HAP-1 (cell line): Measurements from ENCODE around the gene CCNB1IP1.
A peak's percentile ranks its signal among the peaks of the same experiment; 100 is the strongest.
"Not testable (repeated sequence)": the region's sequence is repeated elsewhere in the genome, so short reads cannot be mapped to it uniquely, and the experiment has no call there.

Source experiments
- DNase-seq, 2 experiments: peaks; one replicate each; pipeline ENCODE4 v3.0.0-alpha.2; 2016 to 2020; ENCODE audit warnings: low spot score in 2 of 2
- H3K27me3 ChIP-seq: fragments of 250-450 bp; sonication (Bioruptor Pico); 2 replicates; pipeline ENCODE4 v1.5.1; 2020; ENCODE audit warnings: low read depth, mild to moderate bottlenecking, moderate library complexity
- H3K36me3 ChIP-seq: fragments of 250-450 bp; sonication (Bioruptor Pico); replicated peaks from 2 replicates; pipeline ENCODE4 v1.5.1; 2020; ENCODE audit warnings: mild to moderate bottlenecking
- H3K4me1 ChIP-seq: fragments of 250-450 bp; sonication (Bioruptor Pico); 2 replicates; pipeline ENCODE4 v1.5.1; 2020; ENCODE audit warnings: mild to moderate bottlenecking
- H3K4me3 ChIP-seq: fragments of 250-450 bp; sonication (Bioruptor Pico); 2 replicates; pipeline ENCODE4 v1.5.1; 2020; ENCODE audit warnings: mild to moderate bottlenecking, moderate library complexity
- H3K9me3 ChIP-seq: fragments of 250-450 bp; sonication (Bioruptor Pico); 2 replicates; pipeline ENCODE4 v1.5.1; 2020; ENCODE audit warnings: mild to moderate bottlenecking, moderate library complexity
- in situ Hi-C: fragments of 300-500 bp; cut with MboI; formaldehyde crosslinking; loops from 3 replicates; pipeline ENCODE4 v1.14.3; 2020; ENCODE audit warnings: low sequenced_read_pairs, inconsistent platforms, mixed read lengths

Gene CCNB1IP1, protein sequence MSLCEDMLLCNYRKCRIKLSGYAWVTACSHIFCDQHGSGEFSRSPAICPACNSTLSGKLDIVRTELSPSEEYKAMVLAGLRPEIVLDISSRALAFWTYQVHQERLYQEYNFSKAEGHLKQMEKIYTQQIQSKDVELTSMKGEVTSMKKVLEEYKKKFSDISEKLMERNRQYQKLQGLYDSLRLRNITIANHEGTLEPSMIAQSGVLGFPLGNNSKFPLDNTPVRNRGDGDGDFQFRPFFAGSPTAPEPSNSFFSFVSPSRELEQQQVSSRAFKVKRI

DNA sequence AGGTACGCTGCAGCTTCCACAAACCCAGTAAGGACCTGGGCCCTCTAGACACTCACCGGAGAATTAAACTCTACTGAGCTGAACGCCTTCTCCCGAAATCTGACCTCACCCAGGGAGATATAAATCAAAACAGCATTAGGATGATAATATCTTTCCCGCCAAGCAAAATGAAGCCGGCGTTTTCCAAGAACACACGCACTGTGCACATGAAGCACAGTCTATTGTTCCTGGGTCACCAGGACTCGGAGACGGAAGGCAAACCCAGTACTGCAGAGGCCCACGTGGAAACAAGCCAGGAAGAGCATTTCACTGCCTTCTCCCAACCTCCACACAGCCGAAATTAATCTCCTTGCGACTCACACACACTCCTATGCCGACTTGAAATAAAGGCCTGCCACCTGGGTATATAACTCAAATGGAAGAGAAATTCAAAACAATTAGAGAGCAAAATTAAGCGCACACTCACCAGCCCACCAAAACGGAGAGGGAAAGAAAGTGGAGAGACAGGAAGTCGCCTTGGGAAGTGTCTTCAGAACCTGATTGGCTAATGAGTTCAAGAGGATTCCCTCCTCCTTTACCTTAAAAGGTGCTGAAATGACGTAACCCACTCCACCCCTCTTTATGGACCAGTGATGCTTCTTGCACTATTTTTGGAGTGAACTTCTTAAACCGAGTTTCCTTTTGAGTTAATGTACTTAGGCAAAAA, at the start of gene CCNB1IP1:
TSS of gene CCNB1IP1 (minus strand) at position 492 of the 706 bp plus-strand sequence. CDS start 16,756 bp downstream, outside the sequence.
- Histone ChIP-seq H3K4me1 (peaks cover 26% of the 10 kb centered on the region), H3K27me3 (no peaks in the 10 kb centered on the region), H3K9me3 (no peaks in the 10 kb centered on the region), H3K36me3 (peaks cover 19% of the 10 kb centered on the region), H3K4me3 (peak within 1 kb of the TSS; percentile 60)
- in situ Hi-C loops, result loop anchor here (10.0 to 25.0 kb wide), 2 partner anchors 272 to 754 kb away; partner anchors contain the start of gene ZNF219
- peak; percentile 76 to 96 for DNase-seq

DNA sequence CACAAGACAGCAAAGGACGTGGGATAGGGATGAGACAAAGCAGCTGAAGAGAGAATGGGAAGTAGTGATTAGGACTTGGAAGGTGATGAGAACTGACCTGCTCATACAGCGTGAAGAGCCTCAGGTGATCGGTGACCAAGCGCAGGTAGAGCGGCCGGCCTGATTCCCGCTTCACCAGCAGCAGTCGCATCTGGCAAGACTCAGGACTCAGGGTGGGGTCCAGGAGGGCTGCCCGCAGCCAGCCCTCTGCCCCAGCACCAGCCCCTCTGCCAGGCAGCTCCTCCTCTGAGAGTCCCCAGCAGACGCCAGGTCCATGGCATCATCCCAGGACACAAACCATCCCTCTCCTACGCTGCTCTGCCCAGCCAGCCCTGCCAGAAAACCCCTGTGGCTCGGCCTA, 49.4 kb upstream of the CCNB1IP1 start:
- in situ Hi-C loops, result no loop called here
- no peaks in the 10 kb centered on the region for H3K4me1 ChIP-seq
- no peaks in the 10 kb centered on the region for H3K9me3 ChIP-seq
- no peaks in the 10 kb centered on the region for H3K27me3 ChIP-seq
- H3K4me3 ChIP-seq, result no peak overlapping the region
- H3K36me3 ChIP-seq, result peaks cover 19% of the 10 kb centered on the region
- no peak for DNase-seq

DNA sequence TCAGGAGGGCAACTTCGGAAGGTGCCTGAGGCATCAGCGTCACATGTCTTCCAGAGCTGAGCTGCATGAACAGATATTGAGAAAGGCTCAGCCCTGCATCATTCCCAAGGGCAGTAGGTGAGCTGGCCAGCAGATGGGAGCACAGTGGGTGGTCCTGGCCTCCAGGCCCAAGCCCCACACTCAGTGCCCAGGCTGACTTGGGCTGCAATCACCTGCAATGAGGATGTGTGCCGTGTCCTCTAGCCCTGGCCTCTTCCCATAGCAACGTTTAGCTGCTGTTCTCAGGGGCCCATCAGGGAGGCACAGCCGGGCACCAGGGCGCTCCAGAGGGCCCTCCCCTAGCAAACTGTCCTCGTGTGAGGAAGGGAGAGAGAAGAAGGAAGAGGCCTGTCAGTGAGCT, 48.3 kb upstream of the CCNB1IP1 start:
- in situ Hi-C loops, result no loop called here

DNA sequence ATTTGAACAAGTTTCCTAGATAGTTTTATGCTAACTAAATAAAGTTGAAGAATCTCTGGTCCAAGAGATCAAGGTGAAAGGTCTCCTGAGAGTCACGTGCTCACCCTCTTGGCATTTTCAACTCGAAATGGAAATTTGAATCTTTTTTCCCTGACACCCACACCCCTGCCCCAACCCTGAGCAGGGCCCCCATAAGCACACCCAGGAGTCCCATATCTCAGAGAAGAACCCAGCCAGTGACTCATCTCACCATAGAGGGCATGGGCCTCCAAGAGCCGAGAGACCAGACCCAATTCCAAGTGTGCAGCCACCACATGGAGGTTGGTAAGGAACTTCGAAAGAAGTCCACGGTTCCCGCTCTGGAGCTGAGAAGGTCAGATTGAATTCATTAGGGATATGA, 47.6 kb upstream of the CCNB1IP1 start:
- in situ Hi-C loops, result no loop called here
- Histone ChIP-seq H3K9me3 (no peaks in the 10 kb centered on the region), H3K4me1 (no peaks in the 10 kb centered on the region), H3K27me3 (no peaks in the 10 kb centered on the region), H3K36me3 (peaks cover 19% of the 10 kb centered on the region), H3K4me3 (no peak overlapping the region)
- no peak for DNase-seq

More for the DNA sequence above, 48.3 kb upstream of the CCNB1IP1 start:
- no peaks in the 10 kb centered on the region for H3K9me3 ChIP-seq
- no peaks in the 10 kb centered on the region for H3K27me3 ChIP-seq
- peaks cover 19% of the 10 kb centered on the region for H3K36me3 ChIP-seq
- no peak for DNase-seq
- no peak overlapping the region for H3K4me3 ChIP-seq
- no peaks in the 10 kb centered on the region for H3K4me1 ChIP-seq

DNA sequence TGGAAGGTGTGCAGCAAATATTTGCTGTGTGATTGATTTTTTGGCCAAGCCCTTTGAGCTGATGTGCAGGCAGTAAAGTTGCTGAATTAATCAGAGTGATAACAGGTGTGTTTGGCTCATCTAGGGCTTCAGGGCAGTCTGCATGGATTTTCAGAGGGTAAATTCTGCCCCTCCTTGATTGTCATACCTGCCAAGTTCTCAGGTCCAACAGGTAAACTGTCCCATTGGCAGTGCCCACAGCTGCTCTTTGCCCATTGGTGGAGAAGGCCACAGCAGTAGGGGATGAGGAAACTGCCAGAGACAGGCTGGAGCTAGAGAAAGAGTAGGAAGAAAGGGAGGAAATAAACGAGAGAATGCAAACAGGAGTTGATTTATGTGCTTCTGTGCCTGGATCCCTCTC, 46.7 kb upstream of the CCNB1IP1 start:
- in situ Hi-C loops, result no loop called here
- no peak for DNase-seq
- H3K9me3 ChIP-seq, result no peaks in the 10 kb centered on the region
- H3K4me3 ChIP-seq, result no peak overlapping the region
- no peaks in the 10 kb centered on the region for H3K27me3 ChIP-seq
- peaks cover 19% of the 10 kb centered on the region for H3K36me3 ChIP-seq
- H3K4me1 ChIP-seq, result no peaks in the 10 kb centered on the region

DNA sequence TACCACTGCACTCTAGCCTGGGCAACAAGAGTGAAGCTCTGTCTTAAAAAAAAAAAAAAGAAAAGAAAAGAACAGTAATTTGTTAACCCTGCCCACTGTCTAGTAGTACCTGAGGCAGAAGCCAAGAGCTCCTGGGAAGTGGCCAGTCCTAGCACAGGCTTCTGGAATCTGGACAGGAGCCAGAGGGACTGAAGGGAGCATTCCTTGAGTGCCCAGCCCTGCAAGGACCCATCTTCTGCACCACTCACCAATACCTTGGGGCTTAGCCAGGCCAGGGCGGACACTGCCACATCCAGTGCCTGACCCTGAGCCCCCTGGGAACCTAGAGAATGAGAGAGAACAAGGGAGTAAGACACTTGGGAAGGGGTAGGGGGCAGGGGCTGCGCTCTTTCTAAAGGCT, 44.1 kb upstream of the CCNB1IP1 start:
- Histone ChIP-seq H3K4me1 (no peaks in the 10 kb centered on the region), H3K4me3 (no peak overlapping the region), H3K9me3 (no peaks in the 10 kb centered on the region), H3K27me3 (no peaks in the 10 kb centered on the region), H3K36me3 (peaks cover 26% of the 10 kb centered on the region)
- in situ Hi-C loops, result no loop called here
- no peak for DNase-seq

DNA sequence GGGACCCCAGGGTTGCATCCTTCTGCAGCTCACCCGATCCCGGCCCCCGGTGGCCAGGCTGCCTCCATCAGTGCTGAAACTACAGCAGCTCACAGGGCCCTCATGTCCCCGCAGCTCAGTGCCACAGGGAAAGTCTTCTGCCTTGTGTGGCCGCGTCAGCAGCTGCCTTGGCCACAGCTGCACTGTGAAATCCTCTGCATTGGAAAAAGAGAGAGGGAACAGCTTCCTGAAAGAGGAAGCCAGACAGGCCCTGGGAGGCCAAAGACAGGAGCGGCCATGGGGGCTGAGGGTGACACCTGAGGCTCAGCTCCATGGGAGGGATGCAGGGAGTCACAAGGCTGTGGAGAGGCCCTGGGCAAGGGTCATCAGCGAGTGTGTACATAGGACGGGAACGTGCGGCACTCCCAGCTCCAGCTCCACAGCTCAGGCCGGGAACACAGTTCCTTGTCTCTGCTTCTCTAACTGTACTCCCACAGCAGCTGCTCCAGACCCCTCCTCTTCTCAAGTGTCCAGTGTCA, 43.1 kb upstream of the CCNB1IP1 start:
- Histone ChIP-seq H3K27me3 (no peaks in the 10 kb centered on the region), H3K4me3 (no peak overlapping the region), H3K4me1 (no peaks in the 10 kb centered on the region), H3K36me3 (peaks cover 28% of the 10 kb centered on the region), H3K9me3 (no peaks in the 10 kb centered on the region)
- in situ Hi-C loops, result no loop called here
- DNase-seq, result no peak

DNA sequence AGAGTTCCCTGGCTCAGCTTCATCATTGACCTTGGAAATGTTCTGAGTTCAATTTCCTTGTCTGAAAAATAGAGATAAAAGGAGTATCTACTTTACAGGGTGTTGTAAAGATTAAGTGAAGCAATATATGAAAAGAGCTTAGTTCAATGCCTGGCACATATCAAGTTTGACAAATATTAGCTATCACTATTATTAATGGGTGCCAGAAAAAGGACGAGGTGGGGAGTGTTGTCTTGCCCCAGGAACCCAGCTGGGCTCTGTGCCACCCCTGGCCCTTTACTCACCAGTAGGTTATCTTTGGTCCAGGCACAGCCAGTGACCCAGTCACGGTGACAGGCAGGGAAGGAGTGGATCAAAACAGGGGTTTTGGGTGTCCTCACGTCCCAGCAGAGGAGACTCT, 42.4 kb upstream of the CCNB1IP1 start:
- Histone ChIP-seq H3K9me3 (no peaks in the 10 kb centered on the region), H3K27me3 (no peaks in the 10 kb centered on the region), H3K4me3 (no peak overlapping the region), H3K4me1 (no peaks in the 10 kb centered on the region), H3K36me3 (peaks cover 30% of the 10 kb centered on the region)
- no peak for DNase-seq
- in situ Hi-C loops, result no loop called here

DNA sequence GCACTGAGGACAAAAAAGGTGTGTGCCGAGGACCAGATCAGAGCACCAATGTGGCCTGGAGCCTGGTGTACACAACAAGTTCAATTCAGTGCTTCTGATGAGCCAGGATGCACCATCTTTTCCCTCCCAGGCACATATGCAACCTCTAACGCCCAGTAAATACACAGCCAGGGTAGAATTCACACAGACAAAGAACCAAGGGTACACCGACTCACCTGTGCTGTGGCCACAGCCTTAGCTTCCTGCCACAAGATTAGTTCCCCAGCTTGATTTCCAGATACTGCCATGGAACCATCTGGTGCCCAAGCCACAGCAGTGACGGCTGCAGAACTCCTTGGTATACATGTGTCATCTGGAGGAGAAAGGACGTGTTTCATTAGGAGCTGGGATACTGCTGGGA, 39.7 kb upstream of the CCNB1IP1 start:
- DNase-seq, result no peak
- H3K9me3 ChIP-seq, result no peaks in the 10 kb centered on the region
- H3K4me3 ChIP-seq, result no peak overlapping the region
- H3K4me1 ChIP-seq, result no peaks in the 10 kb centered on the region
- peaks cover 30% of the 10 kb centered on the region for H3K36me3 ChIP-seq
- no peaks in the 10 kb centered on the region for H3K27me3 ChIP-seq
- in situ Hi-C loops, result no loop called here

DNA sequence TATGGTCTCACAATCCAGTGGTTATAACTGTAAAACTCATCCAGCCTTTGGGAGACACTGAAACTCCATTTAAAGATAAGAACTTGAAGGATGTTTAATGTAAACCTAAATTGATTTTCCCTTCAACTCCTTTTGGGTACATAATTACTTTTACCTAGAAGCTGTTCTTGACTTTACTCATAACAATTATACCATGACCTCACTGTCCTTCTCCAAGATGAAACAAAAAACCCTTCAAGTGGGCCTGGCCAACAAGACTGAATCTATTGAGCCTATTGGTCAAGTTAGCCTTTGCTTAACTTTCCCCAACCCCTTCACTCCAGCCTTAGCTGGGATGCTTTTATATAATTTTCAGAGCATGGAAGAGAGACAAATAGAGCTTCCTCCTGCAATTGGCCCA, 32.8 kb upstream of the CCNB1IP1 start:
- no peaks in the 10 kb centered on the region for H3K9me3 ChIP-seq
- H3K36me3 ChIP-seq, result peaks cover 21% of the 10 kb centered on the region

DNA sequence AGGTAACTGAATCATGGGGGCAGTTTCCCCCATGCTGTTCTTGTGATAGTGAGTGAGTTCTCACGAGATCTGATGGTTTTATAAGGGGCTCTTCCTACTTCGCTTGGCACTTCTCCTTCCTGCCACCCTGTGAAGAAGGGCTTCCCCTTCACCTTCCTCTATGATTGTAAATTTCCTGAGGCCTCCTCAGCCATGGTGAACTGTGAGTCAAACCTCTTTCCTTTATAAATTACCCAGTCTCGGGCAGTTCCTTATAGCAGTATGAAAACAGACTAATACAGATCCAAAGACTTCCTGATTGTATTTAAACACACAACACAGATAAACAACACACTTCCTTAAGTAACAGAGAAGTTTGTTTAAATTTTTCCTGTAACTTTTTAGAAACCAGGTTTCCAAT, 25.4 kb upstream of the CCNB1IP1 start:
- H3K27me3 ChIP-seq, DNase-seq, H3K4me1 ChIP-seq, H3K9me3 ChIP-seq, H3K4me3 ChIP-seq, in situ Hi-C loops: not testable (repeated sequence)
- H3K36me3 ChIP-seq, result peaks cover 64% of the 10 kb centered on the region

More for the DNA sequence above, 32.8 kb upstream of the CCNB1IP1 start:
- in situ Hi-C loops, result no loop called here
- Histone ChIP-seq H3K27me3 (no peaks in the 10 kb centered on the region), H3K4me1 (no peaks in the 10 kb centered on the region), H3K4me3 (no peak overlapping the region)
- DNase-seq, result no peak

DNA sequence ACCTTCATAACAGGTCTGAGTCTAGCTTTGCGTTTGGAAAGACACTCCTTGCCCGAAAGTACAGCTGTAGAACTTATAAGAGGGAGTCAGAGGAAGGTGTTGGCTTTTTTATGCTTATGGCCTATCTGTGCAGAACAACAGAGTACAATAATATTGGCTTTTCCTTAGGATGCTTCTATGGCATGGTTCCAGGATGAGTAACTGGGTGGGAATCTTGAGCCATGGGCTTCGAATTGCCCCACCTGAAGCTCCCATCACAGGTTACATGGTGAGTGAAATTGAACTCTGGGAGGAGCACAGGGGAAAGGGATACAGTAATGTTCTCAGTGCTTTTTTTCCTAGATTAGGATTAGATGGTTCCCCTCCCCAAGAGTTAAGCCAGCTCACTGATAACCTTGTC, 23.3 kb upstream of the CCNB1IP1 start:
- H3K27me3 ChIP-seq, result no peaks in the 10 kb centered on the region
- H3K4me3 ChIP-seq, result no peak overlapping the region
- H3K4me1 ChIP-seq, result peaks cover 3% of the 10 kb centered on the region; the same call in 1 of the 2 replicates
- H3K9me3 ChIP-seq, result no peaks in the 10 kb centered on the region
- DNase-seq, result no peak
- peaks cover 79% of the 10 kb centered on the region for H3K36me3 ChIP-seq
- in situ Hi-C loops, result no loop called here

DNA sequence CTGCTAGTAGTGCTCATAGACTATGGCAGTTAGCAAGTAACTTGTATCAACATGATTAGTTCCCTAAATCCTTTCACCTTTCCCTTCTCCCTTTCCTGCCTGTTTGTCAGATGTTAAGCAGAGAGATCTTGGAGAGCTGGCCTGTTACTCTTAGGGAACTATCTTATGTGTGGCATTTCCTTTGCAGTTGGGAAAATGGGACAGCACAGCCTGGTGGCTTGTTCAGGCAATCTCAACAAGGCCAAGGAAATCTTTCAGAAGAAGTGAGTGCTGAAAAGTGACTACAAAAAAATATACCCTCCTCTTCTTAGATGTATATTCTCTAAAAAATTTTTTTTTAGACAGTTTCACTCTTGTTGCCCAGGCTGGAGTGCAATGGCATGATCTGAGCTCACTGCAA, 17.8 kb upstream of the CCNB1IP1 start:
- no peak for DNase-seq
- H3K4me3 ChIP-seq, result no peak overlapping the region
- no peaks in the 10 kb centered on the region for H3K27me3 ChIP-seq
- in situ Hi-C loops, result no loop called here
- peaks cover 3% of the 10 kb centered on the region; the same call in 1 of the 2 replicates for H3K4me1 ChIP-seq
- H3K36me3 ChIP-seq, result peaks cover 86% of the 10 kb centered on the region
- no peaks in the 10 kb centered on the region for H3K9me3 ChIP-seq

DNA sequence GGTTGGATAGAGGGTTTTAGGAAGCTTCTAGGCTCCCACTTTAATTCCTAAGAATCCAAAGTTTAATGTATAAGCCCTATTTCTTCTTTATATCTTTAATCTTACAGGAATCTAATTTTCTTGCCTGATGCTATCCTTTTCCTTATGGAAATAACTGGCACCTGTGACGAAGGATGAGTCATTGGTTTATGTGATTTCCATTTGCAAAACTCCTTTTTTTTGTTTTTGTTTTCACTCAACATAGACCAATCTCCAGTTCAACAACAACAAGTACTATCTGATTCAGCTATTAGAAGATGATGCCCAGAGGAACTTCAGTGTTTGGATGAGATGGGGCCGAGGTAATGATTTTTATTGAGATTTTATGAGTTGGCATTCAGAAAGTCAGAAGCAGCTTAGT, 17.2 kb upstream of the CCNB1IP1 start:
- H3K36me3 ChIP-seq, result peaks cover 86% of the 10 kb centered on the region
- no peaks in the 10 kb centered on the region for H3K27me3 ChIP-seq
- no peak for DNase-seq
- peaks cover 3% of the 10 kb centered on the region; the same call in 1 of the 2 replicates for H3K4me1 ChIP-seq
- in situ Hi-C loops, result no loop called here
- no peaks in the 10 kb centered on the region for H3K9me3 ChIP-seq
- no peak overlapping the region for H3K4me3 ChIP-seq
